Endometrium (tissue), 2 donors: Measurements from ENCODE around the gene SOX8.
"Not testable (repeated sequence)": the region's sequence is repeated elsewhere in the genome, so short reads cannot be mapped to it uniquely, and the experiment has no call there.

ENCODE experiments used
- FAIRE-seq: peaks from 2 replicates; lab custom pipeline; 2012; peaks lifted over from hg19 to GRCh38; lab: Jason Lieb, UNC
- donor health status: control.
- donor health status: control.

SOX8 gene

DNA sequence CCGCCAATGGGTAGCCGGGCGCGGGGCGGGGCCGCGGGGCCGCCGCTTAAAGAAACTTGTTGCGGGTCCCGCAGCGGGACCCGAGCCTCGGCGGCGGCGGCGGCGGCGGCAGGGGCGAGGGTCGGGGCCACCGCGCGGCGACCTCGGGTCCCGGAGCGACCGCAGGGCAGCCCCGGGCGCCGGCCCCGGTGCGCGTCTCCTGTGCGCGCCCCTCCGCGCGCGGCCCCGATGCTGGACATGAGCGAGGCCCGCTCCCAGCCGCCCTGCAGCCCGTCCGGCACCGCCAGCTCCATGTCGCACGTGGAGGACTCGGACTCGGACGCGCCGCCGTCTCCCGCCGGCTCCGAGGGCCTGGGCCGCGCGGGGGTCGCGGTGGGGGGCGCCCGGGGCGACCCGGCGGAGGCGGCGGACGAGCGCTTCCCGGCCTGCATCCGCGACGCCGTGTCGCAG lies at the start of gene SOX8:
Gene SOX8 (plus strand): TSS at position 76 of the 450 bp plus-strand sequence. CDS start 153 bp downstream, at position 229.
- FAIRE-seq = no peak

DNA sequence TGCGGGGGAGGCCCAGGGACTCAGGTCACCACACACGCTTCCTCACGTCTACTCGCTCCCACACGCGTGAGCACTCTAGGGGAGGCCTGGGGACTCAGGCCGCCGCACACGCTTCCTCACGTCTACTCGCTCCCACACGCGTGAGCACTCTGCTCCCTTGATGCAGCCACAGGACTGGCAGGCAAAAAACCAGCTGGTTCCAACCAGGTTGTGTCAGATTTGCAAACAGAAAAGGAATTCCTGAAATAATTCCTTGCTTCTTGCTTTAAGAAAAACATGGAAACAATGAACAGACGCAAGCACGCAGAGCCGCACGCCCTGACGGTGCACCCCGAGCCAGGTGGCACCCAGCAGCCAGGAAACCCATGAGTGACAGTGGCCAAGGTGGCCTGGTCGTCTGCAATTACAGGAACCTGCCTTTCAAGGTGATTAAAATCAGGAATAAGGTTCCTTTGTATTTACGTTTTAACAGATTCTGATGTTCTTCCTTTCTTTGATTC lies 48.7 kb upstream of the SOX8 start:
- no peak for FAIRE-seq

DNA sequence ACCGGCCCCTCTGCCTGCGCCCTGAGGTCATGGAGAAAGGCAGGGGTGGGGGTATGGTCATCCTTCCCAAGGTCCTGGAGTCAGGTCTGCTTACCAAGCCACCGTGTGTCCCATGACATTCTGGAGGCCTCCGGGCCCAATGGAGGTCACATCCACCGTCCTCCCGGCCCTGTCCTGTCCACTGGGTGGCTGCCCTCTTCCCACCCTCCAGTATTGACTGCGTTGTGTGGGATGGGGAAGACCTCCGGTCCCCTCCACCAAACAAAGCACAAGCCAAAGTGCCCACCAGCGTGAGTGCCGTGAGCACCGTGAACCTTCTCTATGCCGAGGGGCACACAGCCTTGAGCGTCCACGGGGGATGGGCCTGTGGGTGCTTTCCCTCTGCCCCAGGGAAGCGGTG lies 48.0 kb upstream of the SOX8 start:
- FAIRE-seq = no peak

DNA sequence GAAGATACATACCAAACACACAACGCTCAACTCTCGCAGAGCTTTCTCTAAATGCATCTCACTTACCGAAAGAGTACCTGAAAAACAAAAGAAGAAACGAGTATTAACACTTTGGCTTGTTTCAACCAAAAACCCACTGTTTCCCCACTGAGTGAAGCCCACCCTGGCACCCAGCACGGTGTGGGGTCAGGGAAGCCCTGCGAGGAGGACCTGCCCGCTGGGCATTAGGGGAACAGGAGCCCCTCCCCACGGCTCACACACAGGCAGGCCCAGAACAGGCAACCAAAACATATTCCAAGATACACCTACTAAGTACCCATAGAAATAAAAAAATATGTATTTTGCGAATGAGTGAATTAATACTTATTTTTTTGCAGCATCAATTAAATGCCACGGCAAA lies 47.4 kb upstream of the SOX8 start:
- no peak for FAIRE-seq

DNA sequence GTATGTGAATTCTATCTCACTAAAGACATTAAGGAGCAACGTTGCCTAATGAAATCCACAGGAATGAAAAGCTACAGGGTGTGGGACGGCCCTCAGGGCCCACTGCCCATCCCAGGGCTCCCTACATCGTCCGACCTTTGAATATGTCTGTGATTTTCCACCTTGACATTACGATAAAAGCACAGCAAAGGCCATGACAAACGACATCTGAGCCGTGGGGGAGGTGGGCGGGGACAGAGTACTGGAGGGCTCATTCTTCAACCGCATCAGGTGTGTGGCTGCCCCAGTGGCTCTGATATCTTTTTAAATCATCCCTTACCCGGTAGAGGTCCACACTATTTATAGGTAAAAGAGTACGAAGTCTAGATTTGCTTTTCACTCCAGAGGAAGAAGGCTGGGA lies 45.9 kb upstream of the SOX8 start:
- FAIRE-seq = no peak

DNA sequence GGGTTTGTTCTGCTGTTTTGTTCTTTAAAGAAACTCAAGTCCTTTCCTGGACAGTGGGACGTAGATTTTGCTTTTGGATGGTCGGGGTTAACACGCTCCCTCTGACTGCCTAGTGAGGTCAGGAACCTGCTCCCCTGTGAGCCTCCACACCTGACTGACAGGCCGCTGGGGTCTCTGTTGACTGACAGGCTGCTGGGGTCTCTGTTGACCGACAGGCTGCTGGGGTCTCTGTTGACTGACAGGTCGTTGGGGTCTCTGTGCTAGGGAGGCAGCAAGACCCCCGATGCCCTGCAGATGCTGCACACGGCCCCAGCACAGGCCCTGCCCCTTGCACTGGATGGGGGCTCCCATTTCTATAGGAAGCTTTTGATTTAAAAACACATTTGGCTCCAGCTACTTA lies 44.3 kb upstream of the SOX8 start:
- FAIRE-seq = no peak

DNA sequence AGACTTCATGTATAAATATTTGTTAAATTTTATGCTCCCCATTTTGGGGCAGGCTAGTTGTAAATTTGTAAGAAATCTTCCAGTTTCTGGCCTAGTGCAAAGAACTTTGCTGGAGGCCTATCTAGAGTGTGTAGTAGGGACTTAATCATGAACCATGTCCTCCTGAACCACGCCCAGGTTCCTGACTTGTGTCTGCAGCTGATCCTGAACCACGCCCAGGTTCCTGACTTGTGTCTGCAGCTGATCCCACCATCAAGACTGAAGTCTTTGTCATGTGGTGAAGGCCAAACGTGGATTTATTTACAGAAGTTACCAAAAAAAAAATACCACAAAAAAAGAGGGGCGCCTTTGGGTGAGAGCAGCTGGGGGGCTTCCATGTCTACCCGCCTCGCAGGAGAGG lies 43.8 kb upstream of the SOX8 start:
- FAIRE-seq = no peak

DNA sequence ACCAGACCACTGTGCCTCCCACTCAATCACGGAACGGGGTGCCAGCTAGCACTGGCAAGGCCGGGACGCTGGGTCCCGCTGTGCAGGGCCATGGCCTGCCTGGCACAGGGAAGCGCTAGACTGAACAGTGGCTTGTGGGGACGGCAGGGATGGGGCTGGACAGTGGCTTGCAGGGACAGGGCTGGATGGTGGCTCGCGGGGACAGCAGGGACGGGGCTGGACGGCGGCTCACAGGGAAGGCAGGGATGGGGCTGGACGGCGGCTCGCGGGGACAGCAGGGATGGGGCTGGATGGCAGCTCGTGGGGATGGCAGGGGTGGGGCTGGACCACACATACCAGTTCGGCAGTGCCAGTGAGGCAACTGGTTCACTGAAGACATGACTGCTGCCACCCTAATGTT lies 43.4 kb upstream of the SOX8 start:
- FAIRE-seq = no peak

DNA sequence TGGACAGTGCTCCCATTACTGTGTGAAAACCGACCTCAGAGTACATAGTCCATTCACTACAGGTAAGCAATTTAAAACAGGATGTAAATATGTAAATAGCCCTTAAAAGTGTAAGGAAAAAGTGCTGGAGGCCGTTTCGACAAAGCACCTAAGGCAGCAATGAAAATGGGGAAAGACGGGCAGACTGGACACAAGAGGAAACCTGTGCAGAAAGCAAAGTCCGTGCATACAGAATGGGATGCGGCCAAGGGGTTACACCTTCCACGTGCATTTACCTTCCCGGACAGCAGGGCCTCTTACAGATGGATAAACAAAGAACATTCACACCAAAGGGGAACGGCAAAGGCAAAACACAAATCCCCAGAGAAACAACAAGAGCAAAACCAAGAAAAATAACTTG lies 42.8 kb upstream of the SOX8 start:
- FAIRE-seq = no peak

DNA sequence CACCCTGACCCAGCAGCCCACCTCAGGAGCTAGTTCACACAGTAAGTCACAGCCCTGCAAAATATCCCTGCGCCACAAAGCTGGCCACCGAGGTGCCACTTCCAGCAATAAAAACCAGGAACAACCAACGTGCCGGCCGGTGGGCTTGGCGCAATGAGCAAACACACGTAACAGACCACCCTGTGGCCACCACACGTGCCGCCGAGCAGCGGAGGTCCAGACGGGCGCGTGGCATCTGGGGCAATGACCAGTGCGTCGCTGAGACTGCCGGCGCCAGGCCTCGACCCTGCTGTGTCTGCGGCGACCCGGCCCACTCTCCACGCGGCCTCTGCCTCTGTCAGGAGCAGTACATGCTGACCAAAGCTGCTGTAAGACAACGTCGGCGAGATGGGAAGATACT lies 42.3 kb upstream of the SOX8 start:
- no peak for FAIRE-seq

DNA sequence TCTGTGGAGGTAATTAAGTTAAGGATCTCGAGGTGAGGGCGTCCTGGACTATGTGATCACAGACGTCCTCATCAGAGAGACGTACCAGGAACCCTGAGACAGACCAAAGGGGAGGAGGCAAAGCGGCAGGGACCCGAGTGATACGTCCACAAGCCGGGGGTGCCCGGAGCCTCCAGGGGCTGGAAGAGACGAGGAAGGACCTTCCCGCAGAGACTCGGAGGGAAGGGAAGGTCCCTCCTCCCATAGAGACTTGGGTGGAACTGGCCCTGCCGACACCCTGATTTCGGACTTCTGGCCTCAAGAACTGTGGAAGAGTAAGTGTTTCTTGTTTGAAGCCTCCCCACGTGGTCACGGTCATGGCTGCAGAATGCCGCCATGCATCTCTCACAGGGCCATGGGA lies 41.6 kb upstream of the SOX8 start:
- no peak for FAIRE-seq

DNA sequence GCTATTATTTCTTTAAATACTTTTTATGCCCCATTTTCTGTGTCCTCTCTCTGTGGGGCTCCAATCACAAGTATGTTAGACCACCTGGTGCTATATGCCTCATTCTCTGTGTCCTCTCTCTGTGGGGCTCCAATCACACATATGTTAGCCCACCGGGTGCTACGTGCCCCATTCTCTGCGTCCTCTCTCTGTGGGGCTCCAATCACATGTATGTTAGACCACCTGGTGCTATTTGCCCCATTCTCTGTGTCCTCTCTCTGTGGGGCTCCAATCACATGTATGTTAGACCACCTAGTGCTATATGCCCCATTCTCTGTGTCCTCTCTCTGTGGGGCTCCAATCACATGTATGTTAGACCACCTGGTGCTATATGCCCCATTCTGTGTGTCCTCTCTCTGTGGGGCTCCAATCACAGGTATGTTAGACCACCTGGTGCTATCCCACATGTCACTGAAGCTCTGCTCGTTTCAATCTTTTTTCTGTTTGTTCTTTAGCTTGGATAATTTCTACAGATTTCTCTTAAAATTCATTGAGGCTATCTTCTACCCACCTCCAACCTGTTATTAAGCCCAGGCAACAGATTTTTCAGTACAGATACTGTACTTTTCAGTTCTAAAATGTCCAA lies 39.0 kb upstream of the SOX8 start:
- FAIRE-seq = no peak

DNA sequence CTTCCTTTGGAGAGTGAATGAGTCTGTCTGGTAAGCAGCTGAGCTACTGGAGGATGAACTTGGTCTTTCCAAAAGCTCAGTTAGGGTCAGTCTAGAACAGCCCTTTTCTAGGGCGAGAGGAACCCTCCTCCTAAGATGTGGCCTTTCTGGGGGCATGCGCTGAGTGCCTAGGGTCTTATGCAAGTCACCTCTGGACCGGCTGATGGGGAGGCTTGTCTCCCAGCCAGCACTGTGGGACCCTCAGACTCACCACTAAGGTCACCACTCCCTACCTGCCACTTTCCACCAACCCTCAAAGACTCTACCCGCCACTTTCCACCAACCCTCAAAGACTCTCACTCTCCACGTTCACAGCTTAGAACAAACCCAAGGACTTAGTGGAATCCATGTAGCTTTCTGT lies 37.6 kb upstream of the SOX8 start:
- FAIRE-seq = no peak

DNA sequence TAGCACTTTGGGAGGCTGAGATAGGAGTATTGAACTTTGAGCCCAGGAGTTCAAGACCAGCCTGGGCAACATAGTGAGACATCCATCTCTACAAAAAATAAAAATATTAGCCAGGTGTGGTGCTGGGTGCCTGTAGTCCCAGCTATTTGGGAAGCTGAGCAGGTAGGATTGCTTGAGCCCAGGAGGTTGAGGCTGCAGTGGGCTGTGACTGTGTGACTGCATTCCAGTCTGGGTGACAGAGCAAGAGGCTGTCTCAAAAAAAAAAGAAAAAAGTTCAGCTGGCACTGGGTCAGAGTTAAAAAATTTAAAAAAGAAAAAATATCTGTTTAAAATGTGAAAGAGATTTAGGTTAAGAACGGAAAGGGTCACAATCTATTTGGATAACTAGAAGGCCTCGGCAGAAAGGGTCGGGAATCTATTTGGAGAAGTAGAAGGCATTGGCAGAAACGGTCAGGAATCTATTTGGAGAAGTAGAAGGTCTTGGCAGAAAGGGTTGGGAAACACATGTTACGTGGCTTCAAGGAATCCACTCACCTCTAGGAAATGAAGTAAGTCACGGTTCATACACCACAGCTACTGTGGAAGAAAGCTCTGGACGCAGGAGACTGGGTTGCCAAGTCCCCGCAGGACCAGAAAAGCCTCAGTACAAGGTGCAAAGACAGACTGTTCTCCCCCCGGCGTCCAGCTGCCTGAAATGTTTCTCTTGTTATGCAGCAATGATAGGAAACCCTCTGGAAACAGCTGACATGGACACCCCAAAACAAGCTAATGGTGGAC lies 36.1 kb upstream of the SOX8 start:
- FAIRE-seq = no peak

DNA sequence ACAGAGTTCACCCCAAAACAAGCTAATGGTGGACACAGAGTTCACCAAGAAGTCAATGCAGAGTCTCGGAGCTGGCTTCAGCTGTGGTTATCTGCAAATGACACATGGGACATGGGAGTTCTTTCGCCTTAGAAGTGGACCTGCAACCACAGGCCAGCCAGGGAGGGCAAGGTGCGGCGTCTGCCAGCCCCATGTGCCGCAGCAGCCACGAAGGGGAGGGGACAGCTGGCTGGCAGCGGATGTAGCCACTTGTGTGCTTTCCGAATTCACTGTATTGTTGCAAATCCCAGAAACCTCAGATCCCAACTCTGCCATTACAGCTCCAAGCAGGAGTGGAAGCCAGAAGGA lies 35.5 kb upstream of the SOX8 start:
- FAIRE-seq = no peak

DNA sequence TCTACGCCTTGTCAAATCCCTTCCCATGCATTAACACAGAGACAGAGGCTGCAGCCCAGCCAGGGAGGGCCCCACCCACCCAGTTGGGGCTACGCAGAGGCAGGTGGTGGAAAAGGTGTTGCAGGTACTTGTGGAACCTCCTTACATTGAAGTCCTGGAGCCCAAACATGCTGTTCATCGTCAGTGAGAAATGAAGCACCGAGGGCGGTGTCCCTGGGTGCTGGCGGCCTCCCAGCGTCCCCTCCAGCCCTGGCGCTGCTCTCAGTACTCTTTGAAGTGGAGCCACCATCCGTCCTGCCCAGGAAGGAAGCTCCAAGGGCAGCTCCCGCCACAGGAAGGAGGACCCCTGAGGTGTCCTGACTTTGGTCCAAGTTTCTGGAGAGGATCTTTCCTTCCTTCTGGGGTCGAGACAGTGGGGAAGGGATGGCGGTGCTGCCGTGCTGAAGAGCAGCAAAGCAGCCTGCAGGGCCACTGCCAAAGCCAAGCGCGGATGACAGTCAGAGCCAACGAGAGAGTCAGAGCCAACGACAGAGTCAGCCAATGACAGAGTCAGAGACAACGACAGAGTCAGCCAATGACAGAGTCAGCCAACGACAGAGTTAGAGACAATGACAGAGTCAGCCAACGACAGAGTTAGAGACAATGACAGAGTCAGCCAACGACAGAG lies 34.2 kb upstream of the SOX8 start:
- FAIRE-seq = no peak

DNA sequence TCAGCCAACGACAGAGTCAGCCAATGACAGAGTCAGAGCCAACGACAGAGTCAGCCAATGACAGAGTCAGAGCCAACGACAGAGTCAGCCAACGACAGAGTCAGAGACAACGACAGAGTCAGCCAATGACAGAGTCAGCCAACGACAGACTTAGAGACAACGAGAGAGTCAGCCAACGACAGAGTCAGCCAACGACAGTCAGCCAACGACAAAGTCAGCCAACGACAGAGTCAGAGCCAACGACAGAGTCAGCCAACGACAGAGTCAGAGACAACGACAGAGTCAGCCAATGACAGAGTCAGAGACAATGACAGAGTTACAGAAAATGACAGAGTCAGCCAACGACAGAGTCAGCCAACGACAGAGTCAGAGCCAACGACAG lies 33.7 kb upstream of the SOX8 start:
- not testable (repeated sequence) for FAIRE-seq

DNA sequence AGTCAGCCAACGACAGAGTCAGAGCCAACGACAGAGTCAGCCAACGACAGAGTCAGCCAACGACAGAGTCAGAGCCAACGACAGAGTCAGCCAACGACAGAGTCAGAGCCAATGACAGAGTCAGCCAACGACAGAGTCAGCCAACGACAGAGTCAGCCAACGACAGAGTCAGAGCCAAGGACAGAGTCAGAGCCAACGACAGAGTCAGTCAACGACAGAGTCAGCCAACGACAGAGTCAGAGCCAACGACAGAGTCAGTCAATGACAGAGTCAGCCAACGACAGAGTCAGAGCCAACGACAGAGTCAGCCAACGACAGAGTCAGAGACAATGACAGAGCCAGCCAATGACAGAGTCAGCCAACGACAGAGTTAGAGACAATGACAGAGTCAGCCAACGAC lies 32.8 kb upstream of the SOX8 start:
- not testable (repeated sequence) for FAIRE-seq

DNA sequence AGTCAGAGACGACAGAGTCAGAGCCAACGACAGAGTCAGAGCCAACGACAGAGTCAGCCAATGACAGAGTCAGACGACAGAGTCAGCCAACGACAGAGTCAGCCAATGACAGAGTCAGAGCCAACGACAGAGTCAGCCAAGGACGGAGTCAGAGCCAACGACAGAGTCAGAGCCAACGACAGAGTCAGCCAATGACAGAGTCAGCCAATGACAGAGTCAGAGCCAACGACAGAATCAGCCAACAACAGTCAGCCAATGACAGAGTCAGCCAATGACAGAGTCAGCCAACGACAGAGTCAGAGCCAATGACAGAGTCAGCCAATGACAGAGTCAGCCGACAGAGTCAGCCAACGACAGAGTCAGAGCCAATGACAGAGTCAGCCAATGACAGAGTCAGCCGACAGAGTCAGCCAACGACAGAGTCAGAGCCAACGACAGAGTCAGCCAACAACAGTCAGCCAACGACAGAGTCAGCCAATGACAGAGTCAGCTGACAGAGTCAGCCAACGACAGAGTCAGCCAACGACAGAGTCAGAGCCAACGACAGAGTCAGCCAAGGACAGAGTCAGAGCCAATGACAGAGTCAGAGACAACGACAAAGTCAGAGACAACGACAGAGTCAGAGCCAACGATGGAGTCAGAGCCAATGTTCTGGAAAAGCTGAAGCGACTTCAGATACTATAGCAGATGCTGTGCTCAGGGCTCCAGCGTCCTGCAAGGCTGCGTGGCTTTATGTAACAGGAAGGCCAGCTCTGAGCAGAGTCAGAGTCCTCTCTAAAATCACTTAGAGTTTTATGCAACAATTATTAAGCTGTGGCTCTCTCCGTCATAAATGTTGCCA lies 30.6 kb upstream of the SOX8 start:
- FAIRE-seq = not testable (repeated sequence)

DNA sequence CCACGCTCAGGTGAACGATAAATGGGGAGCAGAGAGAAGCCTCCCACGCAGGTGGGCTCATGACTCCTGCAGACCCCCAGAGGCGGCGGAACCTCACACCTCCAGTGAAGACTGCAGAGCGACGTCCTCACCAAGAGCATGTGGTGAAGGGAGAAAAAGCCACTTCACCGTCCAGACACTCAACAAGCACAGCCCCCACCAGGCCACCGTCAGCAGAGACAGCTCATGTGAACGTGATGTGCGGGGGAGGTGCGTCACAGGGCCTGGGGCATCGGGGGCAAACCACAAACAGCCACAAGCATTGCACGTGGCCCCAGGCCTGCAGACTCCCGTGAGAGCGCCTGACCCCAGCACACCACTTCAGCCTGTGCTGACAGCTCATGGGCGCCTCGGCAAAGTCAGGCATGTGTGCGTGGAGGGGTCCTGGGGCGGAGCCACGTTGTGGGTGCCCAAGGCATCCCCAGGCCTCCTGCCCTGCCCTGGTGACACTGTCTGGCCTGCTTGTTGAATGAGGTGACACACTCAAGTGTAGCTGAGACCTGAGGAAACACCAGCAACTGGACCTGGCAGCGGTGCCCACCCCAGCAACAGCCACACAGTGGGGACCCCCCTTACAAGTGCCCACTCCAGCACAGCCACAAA lies 29.8 kb upstream of the SOX8 start:
- FAIRE-seq = no peak

DNA sequence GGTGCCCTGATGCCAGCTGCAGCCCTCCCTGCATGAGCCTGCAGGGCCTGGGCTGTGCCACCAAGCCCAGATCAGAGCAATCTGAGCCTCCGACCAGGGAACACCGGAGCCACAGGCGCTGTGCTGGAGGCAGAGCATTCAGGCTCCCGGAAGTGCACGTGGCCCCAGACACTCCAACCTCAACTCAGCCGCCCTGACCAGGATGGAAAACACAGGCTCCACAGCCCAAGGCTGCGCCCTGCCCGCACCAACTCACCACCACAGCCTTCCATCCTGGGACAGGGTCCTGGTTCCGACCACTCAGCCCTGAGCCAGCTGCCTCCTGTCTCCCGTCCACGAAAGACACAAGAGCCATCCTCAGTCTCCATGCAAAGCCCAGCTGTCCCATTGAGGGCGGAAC lies 29.2 kb upstream of the SOX8 start:
- no peak for FAIRE-seq

DNA sequence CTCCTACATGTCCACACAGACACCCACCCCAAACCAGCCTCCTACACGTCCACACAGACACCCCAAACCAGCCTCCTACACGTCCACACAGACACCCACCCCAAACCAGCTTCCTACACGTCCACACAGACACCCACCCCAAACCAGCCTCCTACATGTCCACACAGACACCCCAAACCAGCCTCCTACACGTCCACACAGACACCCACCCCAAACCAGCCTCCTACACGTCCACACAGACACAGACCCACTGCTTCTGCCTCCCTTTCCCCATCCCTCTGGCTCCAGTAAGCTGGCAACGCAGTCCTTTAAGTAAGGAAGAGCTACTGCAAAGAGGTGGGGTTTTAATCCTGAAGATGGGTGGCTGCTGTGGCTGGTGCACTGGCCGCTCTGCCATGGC lies 27.8 kb upstream of the SOX8 start:
- not testable (repeated sequence) for FAIRE-seq
